Skin epidermis (tissue), 12 donors: ENCODE data around the gene CRYBG2.
"Not testable (repeated sequence)": the region's sequence is repeated elsewhere in the genome, so short reads cannot be mapped to it uniquely, and the experiment has no call there.

Experiments used
- H3K27ac ChIP-seq, 21 experiments: fragments of 200-600 bp; sonication (generic) in 11 of 21; one replicate each; pipeline ENCODE4 v1.5.0; 2020; ENCODE audit warnings: mild to moderate bottlenecking in 3 of 21, inconsistent platforms in 2 of 21, moderate library complexity in 2 of 21
- H3K4me3 ChIP-seq, 7 experiments: fragments of 200-600 bp; sonication (generic) in 2 of 7; one replicate each; pipeline ENCODE4 v1.5.0; 2020; ENCODE audit warnings: inconsistent platforms in 2 of 7, mild to moderate bottlenecking in 2 of 7, moderate library complexity in 1 of 7

The CRYBG2 gene

GRCh38 chr1:26305667-26306289, 48.2 kb downstream of the CRYBG2 start:
- Histone ChIP-seq H3K27ac (peak overlapping the region in 20 of 21 experiments; percentile 23 to 86 (median 70)), H3K4me3 (peak overlapping the region; percentile 51 to 96 (median 73))

- Histone ChIP-seq H3K4me3 (no peak overlapping the region), H3K27ac (no peak overlapping the region)
Observed at GRCh38 chr1:26302733-26303405, 51.1 kb downstream of the CRYBG2 start.

DNA sequence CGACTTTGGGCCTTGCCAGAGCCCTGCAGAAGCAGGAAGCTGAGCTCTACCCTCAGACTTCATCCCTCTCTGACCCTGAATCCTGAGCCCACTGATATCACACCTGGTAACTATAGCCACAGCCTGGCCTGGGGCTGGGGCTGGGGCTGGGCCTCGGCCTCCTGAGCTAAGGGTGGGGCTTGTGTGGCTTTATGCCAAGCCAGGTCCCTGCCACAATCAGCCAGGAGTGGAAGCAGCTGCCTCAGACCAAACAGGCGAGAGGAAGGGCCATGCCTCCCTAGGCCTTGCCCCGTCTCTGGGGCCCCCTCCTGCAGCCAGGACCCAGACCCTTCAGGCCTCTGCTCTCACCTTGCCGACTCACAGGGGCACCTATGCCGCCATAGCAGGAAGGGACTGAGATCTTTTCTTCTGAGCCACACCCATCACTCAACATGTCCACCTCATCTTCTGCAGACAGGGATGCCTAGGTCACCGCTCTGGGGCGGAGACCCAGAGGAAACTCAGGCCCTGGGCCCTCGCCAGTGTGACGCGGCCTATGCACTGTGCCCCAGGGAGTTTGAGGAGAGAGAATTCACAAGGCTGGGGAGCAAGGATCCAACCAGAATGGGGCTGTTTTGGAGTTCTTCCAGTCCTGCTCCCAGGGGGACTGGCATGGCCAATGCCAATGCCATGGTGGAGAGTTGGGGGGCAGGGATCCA, 53.2 kb downstream of the CRYBG2 start:
- H3K27ac ChIP-seq, result no peak overlapping the region

DNA sequence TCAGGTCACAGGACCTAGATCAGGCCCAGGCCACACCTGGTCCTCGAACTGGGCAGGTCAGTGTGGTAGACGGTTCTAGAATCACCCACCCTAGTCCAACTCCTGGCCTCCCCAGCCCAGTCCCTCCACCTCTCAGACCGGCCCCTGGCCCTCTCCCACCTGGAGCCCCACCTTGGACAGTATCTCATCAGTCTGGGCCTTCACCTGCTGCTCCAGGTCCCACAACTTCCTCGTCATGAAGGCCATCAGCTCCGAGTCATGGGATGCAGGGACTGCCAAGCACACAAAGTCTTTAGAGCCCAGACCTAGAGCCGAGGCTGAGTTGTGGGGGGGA, 56.2 kb downstream of the CRYBG2 start:
- Histone ChIP-seq H3K4me3 (no peak overlapping the region), H3K27ac (no peak overlapping the region)

More for the DNA sequence above, 53.2 kb downstream of the CRYBG2 start:
- no peak overlapping the region for H3K4me3 ChIP-seq

DNA sequence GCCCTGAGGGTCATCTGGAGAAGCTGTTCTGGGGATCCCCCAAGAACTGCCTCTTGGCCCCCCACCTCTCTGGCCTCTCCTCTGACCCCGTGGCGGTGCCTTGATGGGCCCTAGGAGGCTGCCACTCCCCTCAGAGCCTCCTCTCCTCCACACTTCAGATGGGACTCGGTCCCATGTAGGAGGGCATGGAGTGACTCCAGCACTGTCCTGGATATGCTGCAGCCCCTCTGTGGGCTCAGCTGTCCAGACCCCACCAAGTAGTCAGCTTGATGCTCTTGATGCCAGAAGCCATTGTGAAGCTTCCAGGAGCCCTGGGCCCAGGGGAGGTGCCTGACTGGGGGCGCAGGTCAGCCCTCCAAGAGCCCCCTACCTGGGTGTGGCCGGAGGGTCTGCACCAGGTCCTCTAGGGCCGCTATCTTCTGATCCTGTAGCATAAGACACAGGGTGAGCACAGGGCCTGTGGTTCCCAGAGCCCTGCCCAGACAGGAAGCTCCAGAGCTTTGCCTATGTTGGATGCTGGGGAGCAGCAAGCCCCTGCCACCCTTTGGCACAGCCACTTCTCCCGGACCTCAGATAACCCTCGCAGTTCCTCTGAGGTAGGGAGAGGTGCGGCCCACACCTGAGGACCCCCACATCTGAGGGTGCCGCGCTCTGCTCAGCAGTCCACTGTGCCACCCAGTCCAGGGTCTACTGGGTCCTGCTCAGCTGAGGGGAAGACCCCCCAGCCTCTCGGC, 56.7 kb downstream of the CRYBG2 start:
- no peak overlapping the region for H3K27ac ChIP-seq
- no peak overlapping the region for H3K4me3 ChIP-seq

DNA sequence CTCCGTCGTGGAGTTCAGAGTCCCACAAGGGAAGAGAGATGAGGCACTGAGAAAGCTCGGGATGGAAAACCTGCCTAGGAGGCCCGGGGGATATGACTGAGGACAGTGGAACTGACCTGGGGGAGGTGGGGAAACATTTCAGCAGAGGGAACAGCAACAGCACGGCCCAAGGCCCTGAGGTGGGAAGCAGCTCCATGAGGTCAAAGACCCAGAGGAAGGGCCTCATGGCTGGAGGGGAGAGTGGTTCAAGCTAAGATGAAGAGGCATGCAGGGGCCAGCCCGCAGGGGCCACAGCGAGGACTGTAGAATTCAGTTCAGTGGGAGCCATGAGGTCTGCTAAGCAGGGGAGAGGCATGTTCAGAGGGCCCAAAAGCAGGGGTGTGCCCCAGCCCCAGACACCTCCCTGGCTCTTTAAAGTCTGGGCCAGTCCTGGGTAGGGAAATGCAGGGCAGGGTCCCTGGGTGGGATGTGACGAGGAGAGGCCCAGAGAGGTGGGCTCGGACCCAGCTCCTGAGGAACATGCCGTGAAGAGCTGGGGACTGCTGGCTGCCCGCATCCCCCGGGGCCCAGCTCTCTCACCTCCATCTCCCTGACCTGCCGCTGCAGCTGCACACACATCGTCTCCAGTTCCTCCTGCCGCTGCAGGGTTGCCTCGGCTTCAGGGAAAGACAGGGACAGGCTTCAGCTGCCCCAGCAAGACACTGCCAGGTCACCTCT, 57.4 kb downstream of the CRYBG2 start:
- H3K4me3 ChIP-seq, result no peak overlapping the region
- no peak overlapping the region for H3K27ac ChIP-seq

- no peak overlapping the region for H3K4me3 ChIP-seq
- H3K27ac ChIP-seq, result no peak overlapping the region
Observed at GRCh38 chr1:26295194-26296138, 58.5 kb downstream of the CRYBG2 start.

- Histone ChIP-seq H3K27ac (no peak overlapping the region), H3K4me3 (no peak overlapping the region)
Observed at GRCh38 chr1:26293911-26294463, 59.9 kb downstream of the CRYBG2 start.

GRCh38 chr1:26292735-26293134, 61.2 kb downstream of the CRYBG2 start:
- not testable (repeated sequence) for H3K4me3 ChIP-seq
- H3K27ac ChIP-seq, result peak overlapping the region in 4 of 21 experiments; percentile 16 to 97 (median 53)

DNA sequence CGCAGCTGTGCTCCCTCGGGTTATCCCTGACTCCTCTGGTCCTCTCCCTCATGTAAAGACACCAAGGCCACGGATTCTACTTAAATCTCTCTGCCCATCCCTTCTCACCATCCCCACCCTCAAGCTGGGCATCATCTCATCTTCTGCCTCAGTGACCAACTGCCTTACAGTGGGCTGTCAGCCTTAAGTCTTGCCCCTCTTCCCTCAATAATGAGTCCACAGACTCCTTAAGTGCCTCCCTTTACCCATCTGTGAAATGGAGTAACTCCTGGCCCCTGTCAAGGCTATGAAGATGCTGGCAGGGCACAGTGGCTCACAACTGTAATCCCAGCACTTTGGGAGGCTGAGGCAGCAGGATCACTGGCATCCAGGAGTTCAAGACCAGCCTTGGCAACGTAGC, 62.0 kb downstream of the CRYBG2 start:
- H3K27ac ChIP-seq, result peak overlapping the region in 17 of 21 experiments; percentile 55 to 98 (median 85)
- H3K4me3 ChIP-seq, result no peak overlapping the region

- Histone ChIP-seq H3K27ac (peak overlapping the region in 20 of 21 experiments; percentile 55 to 98 (median 84)), H3K4me3 (no peak overlapping the region)
Observed at GRCh38 chr1:26291433-26291832, 62.5 kb downstream of the CRYBG2 start.

GRCh38 chr1:26290882-26291261, 63.1 kb downstream of the CRYBG2 start:
- Histone ChIP-seq H3K27ac (peak overlapping the region in 20 of 21 experiments; percentile 55 to 98 (median 84)), H3K4me3 (no peak overlapping the region)

DNA sequence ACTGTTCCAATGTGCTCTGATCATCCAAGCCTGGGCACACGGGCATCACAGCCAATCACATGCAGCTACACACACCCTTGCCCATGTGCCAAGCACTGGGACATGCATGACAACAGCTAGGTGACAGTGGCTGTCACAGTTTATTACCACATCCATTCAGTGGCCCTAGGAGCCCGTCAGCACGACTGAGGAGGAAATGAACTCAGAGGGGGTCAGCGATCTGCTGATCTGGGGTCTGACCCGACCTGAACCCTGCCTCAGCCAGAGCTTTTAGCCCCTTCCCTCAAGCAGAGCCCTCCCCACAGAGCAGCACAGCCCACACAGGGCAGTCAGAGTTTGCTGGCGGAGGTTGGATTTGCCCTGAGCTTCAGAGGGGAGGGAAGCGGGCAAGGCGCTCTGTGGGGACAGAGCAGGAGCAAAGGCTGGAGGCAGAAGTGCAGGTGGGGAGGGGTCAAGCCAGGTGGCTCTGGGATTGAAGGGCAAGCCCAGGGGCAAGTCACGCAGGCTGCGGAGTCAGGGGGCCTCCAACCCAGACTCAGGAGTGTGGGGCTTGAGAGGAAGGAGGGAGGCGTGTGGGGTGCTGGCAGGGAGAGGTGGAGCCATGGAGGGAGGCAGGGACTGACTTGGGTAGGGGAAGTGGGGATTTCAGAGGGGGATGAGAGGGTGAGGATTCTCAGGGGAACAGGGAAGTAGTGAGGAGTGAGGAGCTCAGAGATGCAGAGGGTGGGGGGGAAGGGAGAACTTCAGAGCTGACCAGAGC, 63.6 kb downstream of the CRYBG2 start:
- H3K4me3 ChIP-seq, result no peak overlapping the region
- peak overlapping the region; percentile 39 to 98 (median 83) for H3K27ac ChIP-seq

DNA sequence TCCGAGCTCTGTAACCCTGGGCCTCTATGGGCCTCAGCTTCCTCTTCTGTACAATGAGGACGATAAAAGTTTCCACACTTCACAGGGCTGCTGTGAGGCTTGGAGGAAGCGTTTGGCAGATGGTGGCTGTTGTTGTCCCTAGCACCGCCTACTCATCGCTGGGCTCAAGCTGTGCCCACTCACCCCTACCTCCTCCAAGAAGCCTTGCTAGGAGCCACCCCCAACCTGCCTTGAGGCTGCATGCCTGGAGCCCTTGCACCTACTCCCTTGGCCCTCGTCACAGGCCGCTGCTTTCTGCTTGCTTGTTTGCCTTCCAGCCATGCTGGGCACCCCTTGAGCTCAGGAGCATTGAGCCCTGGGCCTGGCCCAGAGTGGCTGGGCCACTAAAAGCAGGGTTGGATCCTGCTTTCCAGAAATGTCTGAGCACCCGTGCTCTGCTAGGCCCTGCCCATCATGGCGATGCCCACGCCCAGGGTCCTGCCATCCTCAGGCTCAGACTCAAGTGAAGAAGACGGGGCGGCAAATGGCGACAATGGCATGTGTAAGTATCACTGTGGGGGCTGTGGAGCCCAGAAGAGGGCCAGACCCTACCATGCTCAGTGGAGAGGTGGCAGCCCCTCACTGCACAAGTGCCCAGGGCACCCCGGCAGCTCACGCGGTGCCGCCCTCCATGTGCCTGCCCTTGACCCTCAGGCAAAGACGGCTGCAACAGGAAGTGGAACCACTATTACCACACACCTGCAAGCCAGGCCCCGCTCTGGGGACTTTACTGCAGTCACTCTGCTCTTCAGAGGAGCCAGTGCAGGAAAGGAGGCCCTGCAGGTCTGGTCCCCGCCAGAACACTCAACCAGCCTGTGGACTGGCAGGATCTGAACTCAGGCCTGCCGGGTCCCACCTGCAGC, 64.5 kb downstream of the CRYBG2 start:
- Histone ChIP-seq H3K27ac (peak overlapping the region in 20 of 21 experiments; percentile 60 to 98 (median 84)), H3K4me3 (no peak overlapping the region)

DNA sequence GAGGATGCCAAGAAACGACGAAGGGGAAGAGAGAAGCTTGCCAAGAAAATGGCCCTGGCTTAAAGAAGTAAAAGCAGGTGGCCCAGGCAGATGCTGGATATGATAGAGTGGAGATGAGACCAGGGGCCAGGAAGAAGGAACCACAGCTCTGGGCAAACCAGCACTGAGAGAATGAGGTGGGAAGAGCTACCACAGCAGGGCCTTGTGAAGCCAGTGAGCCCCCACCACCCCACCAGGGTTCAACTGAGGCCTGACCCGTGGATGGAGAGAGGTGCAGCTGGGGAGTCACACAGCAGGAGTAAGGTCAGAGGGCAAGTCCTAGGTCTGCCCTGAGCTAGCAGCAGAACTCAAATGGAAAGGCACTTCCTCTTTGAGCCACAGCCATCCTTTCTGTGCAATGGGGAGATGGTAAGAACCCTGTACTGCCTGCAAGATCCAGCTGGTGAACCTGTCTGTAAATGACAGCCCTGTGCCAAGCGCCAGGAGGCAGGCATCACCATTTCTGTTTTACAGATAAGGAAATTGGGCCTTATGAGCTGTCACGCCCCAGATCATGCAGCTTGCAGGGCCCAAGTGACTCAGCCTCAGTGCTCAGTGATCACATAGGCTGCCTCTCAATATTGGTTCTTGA, 65.5 kb downstream of the CRYBG2 start:
- H3K27ac ChIP-seq, result peak overlapping the region in 20 of 21 experiments; percentile 60 to 98 (median 84)
- no peak overlapping the region for H3K4me3 ChIP-seq

DNA sequence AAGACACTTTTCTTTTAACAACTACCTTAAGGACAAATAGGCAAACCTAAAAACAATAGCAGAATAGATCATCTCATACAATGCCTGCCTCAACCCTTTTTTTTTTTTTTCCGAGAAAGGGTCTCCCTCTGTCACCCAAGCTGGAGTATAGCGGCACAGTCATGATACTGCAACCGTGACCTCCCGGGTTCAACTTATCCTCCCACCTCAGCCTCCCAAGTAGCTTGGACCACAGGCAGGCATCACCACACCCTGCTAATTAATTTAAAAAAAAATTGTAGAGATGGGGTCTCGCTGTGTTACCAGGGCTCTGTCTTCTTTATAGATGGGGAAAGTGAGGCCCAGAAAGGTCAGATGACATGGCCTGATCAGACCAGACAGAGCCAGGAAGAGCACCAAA, 66.1 kb downstream of the CRYBG2 start:
- Histone ChIP-seq H3K4me3 (no peak overlapping the region), H3K27ac (peak overlapping the region in 20 of 21 experiments; percentile 50 to 98 (median 86))
